HFFc6 (cell line): Measurements from ENCODE around the gene IRF1. TPM values are rescaled to one million over a fixed set of nuclear protein-coding genes. Genes with fewer than 3 reads are reported as not detected.
"Not testable (repeated sequence)": the region's sequence is repeated elsewhere in the genome, so short reads cannot be mapped to it uniquely, and the experiment has no call there.

Experiments
- DNase-seq: peaks from one replicate; pipeline ENCODE4 v3.0.0-alpha.2; 2018
- H3K27ac Mint-ChIP-seq: 2 replicates; pipeline ENCODE4 v1.8.0; 2020; ENCODE audit warnings: mild to moderate bottlenecking, mixed read lengths
- H3K27me3 Mint-ChIP-seq: 2 replicates; pipeline ENCODE4 v1.8.0; 2021; ENCODE audit warnings: mild to moderate bottlenecking, moderate library complexity, mixed read lengths; ENCODE audit not compliant: insufficient read depth
- H3K36me3 Mint-ChIP-seq: 2 replicates; pipeline ENCODE4 v1.8.0; 2021; ENCODE audit warnings: low read depth, mixed read lengths
- H3K4me1 Mint-ChIP-seq: 2 replicates; pipeline ENCODE4 v1.8.0; 2020; ENCODE audit warnings: low read depth, mixed read lengths
- H3K4me3 Mint-ChIP-seq: 2 replicates; pipeline ENCODE4 v1.8.0; 2020; ENCODE audit warnings: mild to moderate bottlenecking, moderate library complexity, mixed read lengths
- H3K9me3 Mint-ChIP-seq: 2 replicates; pipeline ENCODE4 v1.8.0; 2020; ENCODE audit warnings: mild to moderate bottlenecking, mixed read lengths
- total RNA-seq, 6 experiments: library from RNA; stranded (reverse); fragmentation: NEBNext Ultra II Directional; extraction: Animal tissue kit (Norgen Biotek cat#: 25700); gene quantifications; 2 replicates in 1 of 6; 3 replicates in 5 of 6; pipeline ENCODE4 v1.2.3, GENCODE V29; 2021
- TF ChIP-seq, protein P1 (sequence below): fragments of 200-600 bp; sonication (generic); IDR thresholded peaks from 2 replicates; pipeline ENCODE4 v1.5.0; 2021; ENCODE audit warnings: antibody characterized with exemption, mild to moderate bottlenecking

The IRF1 gene
- total RNA-seq, 6 experiments from 2014 or later: 9.8 to 19.7 (median 17.3) TPM

DNA sequence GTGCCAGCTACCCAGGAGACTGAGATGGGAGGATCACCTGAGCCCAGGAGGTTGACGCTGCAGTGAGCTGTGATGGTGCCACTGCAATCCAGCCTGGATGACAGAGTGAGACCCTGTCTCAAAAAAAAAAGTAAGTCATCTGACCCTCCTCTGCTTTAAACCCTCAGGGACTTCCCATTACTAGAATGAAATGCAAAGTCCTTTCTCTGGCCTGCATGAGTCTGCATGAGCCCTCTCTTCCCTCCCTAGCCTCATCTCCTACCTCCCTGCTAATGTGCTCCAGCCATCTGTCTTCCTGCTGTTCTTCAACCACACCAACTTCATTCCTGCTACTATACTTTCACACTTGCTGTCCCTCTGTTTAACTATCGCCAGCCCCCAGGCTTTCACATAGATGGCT, 37.4 kb upstream of the IRF1 start:
- no peak for DNase-seq
- Mint-ChIP-seq H3K4me3 (no peak overlapping the region), H3K9me3 (no peaks in the 10 kb centered on the region), H3K27me3 (peaks cover 28% of the 10 kb centered on the region), H3K27ac (no peak overlapping the region), H3K4me1 (peaks cover 9% of the 10 kb centered on the region), H3K36me3 (no peaks in the 10 kb centered on the region)
- TF ChIP-seq, protein P1, sequence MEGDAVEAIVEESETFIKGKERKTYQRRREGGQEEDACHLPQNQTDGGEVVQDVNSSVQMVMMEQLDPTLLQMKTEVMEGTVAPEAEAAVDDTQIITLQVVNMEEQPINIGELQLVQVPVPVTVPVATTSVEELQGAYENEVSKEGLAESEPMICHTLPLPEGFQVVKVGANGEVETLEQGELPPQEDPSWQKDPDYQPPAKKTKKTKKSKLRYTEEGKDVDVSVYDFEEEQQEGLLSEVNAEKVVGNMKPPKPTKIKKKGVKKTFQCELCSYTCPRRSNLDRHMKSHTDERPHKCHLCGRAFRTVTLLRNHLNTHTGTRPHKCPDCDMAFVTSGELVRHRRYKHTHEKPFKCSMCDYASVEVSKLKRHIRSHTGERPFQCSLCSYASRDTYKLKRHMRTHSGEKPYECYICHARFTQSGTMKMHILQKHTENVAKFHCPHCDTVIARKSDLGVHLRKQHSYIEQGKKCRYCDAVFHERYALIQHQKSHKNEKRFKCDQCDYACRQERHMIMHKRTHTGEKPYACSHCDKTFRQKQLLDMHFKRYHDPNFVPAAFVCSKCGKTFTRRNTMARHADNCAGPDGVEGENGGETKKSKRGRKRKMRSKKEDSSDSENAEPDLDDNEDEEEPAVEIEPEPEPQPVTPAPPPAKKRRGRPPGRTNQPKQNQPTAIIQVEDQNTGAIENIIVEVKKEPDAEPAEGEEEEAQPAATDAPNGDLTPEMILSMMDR: no peak

DNA sequence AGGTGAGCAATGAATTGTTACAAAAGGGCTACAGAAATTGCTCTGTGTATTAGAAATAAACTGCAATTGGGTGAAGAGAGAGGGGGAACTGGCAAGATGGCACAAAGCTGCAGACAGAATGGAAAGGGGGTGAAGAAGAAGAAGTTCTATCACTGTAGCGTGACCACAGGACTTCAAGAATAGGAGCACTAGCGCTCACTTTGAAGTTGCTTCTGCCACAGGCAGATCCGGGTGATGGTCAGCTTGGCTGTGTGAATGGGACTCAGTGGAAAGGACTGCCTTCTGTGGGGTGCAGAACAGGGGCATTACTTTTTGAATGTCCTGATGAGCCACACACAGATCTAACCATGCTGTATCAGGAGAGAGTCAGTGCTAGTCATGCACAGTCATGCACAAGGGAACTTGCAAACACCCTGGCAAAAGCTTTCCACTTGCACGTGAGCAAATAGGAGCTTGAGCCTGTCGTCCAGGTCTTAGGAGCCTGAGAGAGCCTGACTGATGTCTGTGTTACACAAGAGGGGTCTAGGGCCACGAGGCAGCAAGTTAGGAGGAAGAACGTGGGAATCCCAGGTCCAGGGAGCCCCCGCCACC, 36.5 kb upstream of the IRF1 start:
- H3K4me3 Mint-ChIP-seq: no peak overlapping the region; the same call in 1 of the 2 replicates
- peaks cover 9% of the 10 kb centered on the region for H3K4me1 Mint-ChIP-seq
- TF ChIP-seq, protein P1: peak; percentile 32
- H3K36me3 Mint-ChIP-seq: no peaks in the 10 kb centered on the region
- no peaks in the 10 kb centered on the region for H3K9me3 Mint-ChIP-seq
- H3K27ac Mint-ChIP-seq: no peak overlapping the region
- peak; percentile 10 for DNase-seq
- peaks cover 25% of the 10 kb centered on the region for H3K27me3 Mint-ChIP-seq

DNA sequence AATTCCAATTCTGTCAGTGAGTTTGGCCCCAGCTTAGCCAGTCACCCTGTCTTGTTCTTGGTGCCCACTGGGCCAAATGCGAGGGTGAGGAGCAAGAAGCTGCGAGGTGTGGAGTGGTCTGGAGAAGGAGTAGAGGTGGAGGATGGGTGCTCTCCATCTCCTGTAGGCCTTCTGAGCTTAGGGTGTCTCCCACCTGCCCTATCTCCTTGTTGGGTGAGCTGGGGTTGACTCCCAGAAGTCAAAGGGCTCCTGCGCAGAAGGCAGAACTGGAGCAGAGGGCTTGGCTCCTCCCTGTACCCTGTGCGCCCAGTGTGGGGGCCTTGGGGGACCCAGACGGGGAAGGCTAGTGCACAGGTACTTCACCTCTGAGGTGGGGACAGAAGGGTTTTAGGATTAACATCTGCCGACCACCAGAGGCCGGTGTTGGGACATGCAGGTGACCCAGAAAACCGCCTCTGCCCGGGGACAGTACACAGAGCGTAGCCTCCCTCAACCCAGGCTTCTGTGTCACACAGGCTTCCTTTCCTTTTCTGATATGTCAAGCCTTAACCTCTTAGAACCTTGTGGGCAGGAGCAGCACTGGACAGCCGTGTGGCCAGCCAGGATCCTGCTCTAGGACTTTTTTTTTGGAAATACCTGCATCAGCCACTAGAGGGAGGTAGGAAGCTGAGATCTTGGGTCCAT, 35.9 kb upstream of the IRF1 start:
- peaks cover 19% of the 10 kb centered on the region for H3K27me3 Mint-ChIP-seq
- H3K4me3 Mint-ChIP-seq: no peak overlapping the region; the same call in 1 of the 2 replicates
- TF ChIP-seq, protein P1: peak; percentile 95
- H3K4me1 Mint-ChIP-seq: peaks cover 9% of the 10 kb centered on the region
- no peak overlapping the region for H3K27ac Mint-ChIP-seq
- H3K9me3 Mint-ChIP-seq: peaks cover 2% of the 10 kb centered on the region; the same call in 1 of the 2 replicates
- no peaks in the 10 kb centered on the region for H3K36me3 Mint-ChIP-seq
- DNase-seq: peak; percentile 31

DNA sequence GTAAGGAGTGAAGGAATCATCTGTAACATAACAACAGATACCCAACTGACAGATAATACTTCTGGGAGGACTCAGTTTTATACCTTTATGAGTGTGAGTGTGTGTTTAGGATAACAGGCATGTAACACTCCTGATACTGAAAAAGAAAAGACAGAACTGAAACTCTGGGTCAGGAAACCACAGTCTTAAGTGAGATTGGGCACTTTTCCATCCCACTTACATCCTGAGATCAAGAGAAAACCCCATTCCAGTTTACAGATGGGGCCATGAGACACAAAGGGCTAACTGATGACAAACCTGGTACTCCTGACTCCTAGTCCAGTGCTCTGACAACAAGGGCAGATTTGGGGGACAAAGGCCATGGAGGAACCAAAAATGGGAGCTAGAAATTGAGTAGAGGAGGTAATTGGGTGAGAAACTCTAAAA, 34.7 kb upstream of the IRF1 start:
- Mint-ChIP-seq H3K27me3 (peaks cover 19% of the 10 kb centered on the region), H3K36me3 (0 out of 2 replicates have a peak, but pooled peaks cover 3% of the 10 kb centered on the region), H3K4me3 (no peak overlapping the region), H3K9me3 (peaks cover 13% of the 10 kb centered on the region; the same call in 1 of the 2 replicates), H3K4me1 (peaks cover 9% of the 10 kb centered on the region), H3K27ac (no peak overlapping the region)
- no peak for DNase-seq
- TF ChIP-seq, protein P1: no peak

DNA sequence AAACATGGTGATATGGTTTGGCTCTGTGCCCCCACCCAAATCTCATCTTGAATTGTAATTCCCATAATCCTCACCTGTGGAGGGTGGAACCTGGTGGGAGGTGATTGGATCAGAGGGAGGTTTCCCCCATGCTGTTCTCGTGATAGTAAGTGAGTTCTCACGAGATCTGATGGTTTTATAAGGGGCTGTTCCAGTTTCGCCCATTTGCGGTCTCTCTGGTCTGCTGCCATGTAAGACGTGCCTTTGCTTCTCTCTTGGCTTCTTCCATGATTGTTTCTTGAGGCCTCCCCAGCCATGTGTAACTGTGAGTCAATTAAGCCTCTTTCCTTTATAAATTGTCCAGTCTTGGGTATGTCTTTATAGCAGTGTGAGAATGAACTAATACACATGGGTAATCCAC, 34.3 kb upstream of the IRF1 start:
- DNase-seq, H3K4me1 Mint-ChIP-seq, H3K27ac Mint-ChIP-seq, H3K36me3 Mint-ChIP-seq, H3K4me3 Mint-ChIP-seq: not testable (repeated sequence)
- Mint-ChIP-seq H3K27me3 (peaks cover 23% of the 10 kb centered on the region), H3K9me3 (peaks cover 15% of the 10 kb centered on the region; the same call in 1 of the 2 replicates)

DNA sequence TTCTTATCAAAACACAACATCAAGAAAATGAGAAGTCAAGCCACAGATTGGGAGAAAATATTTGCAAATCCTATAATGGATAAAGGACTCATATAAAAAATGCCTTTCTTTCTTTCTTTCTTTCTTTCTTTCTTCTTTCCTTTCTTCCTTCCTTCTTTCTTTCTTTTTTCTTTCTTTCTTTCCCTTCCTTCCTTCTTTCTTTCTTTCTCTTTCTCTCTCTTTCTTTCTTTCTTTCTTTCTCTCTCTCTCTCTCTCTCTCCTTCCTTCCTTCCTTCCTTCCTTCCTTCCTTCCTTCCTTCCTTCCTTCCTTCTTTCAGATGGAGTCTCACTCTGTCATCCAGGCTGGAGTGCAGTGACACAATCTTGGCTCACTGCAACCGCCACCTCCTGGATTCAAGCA, 31.5 kb upstream of the IRF1 start:
- peaks cover 15% of the 10 kb centered on the region; the same call in 1 of the 2 replicates for H3K9me3 Mint-ChIP-seq
- H3K4me3 Mint-ChIP-seq, H3K36me3 Mint-ChIP-seq: not testable (repeated sequence)

DNA sequence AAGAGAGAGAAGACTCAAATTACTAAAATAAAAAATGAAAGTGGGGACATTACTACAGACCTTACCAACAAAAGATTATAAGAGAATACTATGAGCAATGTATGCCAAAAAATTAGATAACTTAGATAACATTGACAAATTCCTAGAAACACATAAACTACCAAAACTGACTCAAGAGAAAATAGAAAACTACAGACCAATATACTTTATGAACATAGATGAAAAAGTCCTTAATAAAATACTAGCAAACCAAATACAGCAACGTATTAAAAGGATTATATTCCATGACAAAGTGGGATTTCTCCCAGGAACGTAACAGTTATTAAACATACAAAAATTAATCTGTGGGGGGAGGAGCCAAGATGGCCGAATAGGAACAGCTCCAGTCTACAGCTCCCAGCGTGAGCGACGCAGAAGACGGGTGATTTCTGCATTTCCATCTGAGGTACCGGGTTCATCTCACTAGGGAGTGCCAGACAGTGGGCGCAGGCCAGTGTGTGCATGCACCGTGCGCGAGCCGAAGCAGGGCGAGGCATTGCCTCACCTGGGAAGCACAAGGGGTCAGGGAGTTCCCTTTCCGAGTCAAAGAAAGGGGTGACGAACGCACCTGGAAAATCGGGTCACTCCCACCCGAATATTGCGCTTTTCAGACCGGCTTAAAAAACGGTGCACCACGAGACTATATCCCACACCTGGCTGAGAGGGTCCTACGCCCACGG, 23.2 kb upstream of the IRF1 start:
- H3K27me3 Mint-ChIP-seq, H3K36me3 Mint-ChIP-seq, H3K27ac Mint-ChIP-seq, H3K4me3 Mint-ChIP-seq, DNase-seq: not testable (repeated sequence)
- H3K4me1 Mint-ChIP-seq: peaks cover 21% of the 10 kb centered on the region
- H3K9me3 Mint-ChIP-seq: peaks cover 23% of the 10 kb centered on the region

More for the DNA sequence above, 31.5 kb upstream of the IRF1 start:
- peaks cover 23% of the 10 kb centered on the region for H3K27me3 Mint-ChIP-seq
- not testable (repeated sequence) for H3K27ac Mint-ChIP-seq, DNase-seq, H3K4me1 Mint-ChIP-seq
